Measurements from ENCODE around the gene PAEP.
"Not testable (repeated sequence)": the region's sequence is repeated elsewhere in the genome, so short reads cannot be mapped to it uniquely, and the experiment has no call there.

PAEP gene

GRCh38 chr9:135526089-135526729, 35.3 kb upstream of the PAEP start:
- DNase-seq = no peak

DNA sequence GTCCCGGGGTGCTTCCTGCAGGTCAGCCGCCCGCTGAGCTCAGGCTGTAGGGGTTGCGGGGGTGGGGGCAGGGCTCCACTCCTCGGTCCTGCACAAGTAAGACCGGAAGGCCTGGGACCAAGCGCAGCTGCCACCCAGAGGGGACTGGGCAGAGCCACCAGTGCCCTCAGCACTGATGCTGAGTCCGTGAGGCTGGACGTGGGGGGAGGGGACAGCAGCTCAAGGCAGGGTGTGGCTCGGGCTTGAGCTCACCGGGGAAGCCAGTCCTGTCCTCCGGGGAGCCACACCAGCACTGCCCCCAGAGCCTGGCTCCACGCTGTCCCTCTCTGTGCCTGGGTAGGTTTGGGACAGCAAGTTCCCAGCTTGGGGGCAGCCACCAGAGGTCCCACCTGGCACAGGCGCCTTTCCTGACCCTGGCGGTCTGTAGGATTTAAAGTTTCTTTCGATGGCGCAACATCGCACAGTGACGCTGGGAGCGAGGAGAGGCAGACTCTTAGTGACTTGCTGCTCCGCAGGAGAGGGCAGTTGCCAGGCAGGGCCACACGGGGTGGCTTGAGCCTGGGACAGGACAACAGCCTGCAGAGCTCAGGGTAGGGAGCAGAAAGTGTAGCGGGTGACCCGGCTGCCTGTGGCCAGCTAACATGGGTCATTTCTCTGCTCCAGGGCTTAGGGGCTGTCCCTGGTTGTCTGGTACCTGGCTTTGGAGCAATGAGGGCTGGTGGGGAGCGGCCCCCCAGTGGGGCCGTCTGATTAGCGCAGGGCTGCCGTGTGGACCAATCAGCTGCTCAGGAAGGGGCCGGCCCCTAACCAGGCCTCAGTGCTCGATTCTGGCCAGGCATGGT, 34.6 kb upstream of the PAEP start:
- no peak for DNase-seq

- not testable (repeated sequence) for DNase-seq
Measured at GRCh38 chr9:135528842-135529435, 32.6 kb upstream of the PAEP start.

DNA sequence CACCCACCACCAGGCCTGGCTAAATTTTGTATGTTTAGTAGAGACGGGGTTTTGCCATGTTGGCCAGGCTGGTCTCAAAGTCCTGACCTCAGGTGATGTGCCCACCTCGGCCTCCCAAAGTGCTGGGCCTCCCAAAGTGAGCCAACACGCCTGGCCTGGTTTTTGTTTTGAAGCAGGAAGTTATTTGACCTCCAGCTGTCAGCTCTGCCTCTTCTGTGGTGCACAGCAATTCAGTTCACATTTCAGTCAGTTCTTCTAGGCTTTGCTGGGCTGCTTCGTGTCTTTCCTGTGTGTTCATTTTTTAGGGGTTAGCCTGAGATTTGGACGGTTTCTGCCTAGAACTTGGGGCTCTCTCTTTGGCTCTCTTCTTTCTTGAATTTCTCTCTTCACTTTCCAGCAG, 31.4 kb upstream of the PAEP start:
- DNase-seq = no peak

- no peak for DNase-seq
Measured at GRCh38 chr9:135531096-135531495, 30.5 kb upstream of the PAEP start.

GRCh38 chr9:135533113-135533512, 28.4 kb upstream of the PAEP start:
- DNase-seq = no peak

DNA sequence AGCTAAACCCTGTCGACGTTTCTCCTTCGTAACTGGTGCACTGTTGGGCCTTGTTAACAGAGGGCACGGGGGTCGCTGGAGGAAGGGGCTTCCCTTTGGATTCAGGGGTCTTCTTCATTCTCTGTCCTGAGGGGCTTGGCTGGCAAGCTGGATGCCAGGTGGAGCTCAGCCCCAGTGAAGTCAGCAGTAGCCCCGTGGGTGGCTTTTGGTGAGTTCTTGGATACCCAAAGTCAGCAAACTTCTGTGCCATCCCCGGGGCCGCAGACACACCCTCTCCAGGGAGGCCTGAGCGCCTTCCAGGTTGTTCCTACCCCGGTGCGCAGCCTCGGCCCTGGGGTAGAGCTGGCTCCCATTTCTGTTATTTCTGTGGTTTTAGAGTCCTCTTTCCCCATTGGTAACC, 27.9 kb upstream of the PAEP start:
- DNase-seq = no peak

DNA sequence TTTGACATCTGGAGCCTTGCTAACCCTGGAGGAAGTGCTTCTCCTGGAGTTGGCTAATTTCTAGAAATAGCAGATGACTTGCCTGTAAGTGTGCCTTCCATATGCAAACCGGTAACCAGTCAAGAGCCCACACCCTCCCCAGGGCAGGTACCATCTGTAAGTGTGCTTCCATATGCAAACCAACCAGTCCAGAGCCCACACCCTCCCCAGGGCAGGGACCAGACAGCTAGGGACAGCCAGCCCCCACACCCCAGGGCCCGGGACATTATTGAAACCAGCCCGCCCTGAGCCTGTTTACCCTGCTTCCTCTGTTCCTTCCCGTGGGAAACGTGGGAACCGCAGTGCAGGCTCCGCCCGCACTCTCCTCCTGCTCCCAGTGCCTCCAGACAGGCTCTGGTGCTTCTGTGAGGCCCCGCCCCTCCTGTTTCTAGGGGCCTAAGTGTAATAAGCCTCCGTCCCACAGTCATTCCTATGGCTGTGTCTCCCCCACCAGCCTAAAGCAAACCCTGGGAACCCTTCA, 27.3 kb upstream of the PAEP start:
- not testable (repeated sequence) for DNase-seq

DNA sequence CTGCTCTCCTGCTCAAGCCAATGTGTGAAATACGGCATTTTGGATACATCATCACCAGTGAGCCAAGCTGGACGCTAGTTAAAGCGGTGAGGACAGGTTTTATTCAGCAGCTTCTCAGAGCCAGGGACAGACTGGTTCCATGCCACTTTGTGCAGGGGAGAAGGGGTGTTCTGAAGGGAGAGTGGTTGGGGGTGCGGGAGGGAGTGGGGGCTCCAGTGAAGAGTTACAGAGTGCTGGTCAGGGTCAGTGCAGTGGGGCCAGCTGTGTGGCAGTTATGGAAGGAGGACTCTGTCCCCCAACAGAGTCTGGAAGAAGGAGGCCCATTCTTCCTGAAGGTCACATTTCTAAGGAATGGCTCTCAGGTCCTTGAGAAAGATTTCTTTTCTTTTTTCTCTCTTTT, 26.7 kb upstream of the PAEP start:
- DNase-seq = not testable (repeated sequence)

GRCh38 chr9:135535631-135536030, 25.9 kb upstream of the PAEP start:
- DNase-seq = not testable (repeated sequence)

DNA sequence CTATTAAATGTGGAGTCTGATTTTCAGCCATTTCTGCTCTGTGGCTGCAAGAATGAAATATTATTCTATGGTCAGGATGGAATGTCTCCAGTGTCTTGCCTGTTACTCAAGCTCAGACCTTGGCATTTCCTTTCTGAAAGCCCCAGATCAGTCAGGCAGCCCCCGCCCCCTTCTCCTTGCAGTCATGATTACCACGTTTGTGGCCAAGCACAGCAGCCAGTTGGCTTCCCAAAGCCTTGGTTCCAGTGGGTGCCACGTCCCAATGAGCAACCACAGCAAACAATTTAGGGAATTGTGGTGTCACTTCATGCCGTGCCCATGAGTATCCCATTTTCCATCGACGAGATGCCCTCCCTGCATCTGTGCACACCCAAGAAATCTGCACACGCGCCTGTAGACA, 25.3 kb upstream of the PAEP start:
- DNase-seq = no peak

DNA sequence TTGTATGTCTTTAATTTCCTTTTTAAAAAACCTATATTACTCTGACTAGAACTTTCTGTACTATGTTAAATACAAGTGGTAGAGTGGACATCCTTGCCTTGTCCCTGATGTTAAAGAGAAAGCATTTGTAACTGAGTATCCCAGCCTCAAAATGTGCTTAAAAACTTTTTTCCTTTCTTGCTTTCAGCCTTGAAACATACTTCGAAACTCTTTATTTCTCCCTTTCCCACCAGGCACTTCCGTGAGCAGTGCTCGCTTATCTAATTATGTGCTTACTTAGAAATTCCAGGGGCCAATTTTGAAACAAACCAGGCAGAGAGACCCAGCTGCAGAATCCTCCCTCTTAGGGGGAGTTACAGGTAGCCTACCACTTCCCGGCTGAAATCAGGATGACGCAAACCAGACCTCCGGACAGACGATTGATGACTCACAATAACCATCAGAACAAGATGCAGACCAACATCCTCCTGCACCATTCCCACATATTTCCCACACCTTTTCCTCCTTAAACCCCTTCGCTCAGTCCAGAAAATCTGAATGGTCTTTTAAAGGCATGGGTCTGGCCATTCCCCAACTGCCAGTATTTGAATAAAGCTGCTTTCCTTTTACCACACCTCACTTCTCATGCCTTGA, 18.2 kb upstream of the PAEP start:
- DNase-seq = not testable (repeated sequence)

- no peak for DNase-seq
Measured at GRCh38 chr9:135544981-135545635, 16.4 kb upstream of the PAEP start.

GRCh38 chr9:135545646-135546176, 15.8 kb upstream of the PAEP start, which contains the start of gene OBP2A:
Gene OBP2A, plus strand, starts transcription at chr9:135546126. Its CDS starts 55 bp downstream, at chr9:135546181.
- not testable (repeated sequence) for DNase-seq

GRCh38 chr9:135546792-135547617, 14.6 kb upstream of the PAEP start:
- not testable (repeated sequence) for DNase-seq

DNA sequence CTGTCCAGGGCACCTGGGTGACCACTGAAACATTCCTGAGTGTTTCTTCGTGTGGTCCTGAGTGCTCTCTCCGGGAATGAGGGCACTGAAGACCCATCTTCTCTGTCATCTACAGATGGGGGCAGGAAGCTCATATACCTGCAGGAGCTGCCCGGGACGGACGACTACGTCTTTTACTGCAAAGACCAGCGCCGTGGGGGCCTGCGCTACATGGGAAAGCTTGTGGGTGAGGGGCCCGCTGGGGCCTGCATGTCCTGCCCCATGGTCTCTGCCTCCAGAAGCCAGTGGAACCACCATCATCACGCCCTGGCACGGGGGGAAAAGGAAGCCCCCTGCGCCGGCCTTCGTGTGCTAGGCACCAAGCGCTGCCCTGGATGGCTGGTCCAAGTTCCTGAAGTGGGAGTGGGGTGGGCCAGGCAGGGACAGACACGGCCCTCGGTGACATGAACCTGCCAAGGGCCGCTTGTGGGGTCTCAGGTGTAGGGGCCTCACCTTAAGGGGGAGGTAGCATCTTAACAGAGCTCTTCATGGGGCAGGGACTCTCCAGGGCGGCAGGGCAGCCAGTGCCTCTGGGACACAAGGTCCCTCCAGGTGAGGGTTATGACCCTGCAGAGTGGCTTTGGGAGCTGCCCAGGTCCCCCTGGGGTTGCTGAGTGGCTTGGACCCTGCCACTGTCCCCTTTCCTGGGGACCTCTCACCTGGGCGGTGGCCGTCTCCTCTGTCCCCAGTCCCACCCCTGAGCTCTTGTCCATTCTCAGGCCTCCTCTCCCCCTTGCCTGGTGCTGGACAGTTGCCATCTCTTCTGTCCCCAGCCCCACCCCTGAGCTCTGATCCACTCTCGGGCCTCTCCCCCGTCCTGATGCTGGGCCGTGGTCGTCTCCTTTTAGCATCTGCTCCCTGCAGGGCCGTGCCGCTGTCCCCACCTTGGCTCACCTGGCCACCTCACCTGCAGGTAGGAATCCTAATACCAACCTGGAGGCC, 13.5 kb upstream of the PAEP start:
- DNase-seq = no peak

DNA sequence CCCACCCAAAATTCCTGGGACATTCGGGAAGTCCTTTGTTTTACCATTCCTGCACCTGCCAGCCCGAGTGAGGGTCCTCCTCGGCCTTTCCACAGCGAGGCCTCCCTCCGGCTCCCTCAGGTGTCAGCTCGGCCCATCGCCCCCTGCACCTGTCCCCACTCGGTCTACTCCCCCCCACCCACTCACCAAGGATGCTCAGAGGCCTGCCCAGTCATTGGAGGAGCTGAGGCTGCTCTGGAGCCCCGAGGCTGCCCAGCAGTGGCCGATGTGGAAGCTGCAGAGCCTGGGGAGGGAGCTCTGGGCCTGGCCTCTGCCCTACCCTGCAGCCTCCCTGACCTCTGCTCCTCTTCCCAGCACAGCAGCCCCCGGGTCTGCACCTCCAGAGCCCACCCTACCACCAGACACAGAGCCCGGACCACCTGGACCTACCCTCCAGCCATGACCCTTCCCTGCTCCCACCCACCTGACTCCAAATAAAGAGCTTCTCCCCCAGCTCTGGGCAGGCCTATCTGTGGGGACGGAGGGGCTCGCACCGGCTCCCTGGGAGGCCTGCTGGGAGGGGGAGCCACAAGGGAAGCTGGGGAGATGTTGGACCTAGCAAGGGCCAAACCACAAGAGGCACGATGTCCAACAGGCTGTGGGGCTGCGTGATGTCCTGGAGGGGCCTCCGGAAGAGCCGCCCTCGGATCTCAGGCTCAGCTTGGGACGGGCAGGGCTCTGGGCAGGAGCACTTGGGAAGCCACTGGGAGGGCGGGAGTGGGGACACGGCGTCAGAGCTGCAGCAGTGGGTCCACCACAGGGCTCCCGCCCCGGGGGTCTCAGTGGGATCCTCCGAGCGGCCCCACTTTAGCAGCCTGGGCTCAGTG, 11.8 kb upstream of the PAEP start:
- DNase-seq = not testable (repeated sequence)

DNA sequence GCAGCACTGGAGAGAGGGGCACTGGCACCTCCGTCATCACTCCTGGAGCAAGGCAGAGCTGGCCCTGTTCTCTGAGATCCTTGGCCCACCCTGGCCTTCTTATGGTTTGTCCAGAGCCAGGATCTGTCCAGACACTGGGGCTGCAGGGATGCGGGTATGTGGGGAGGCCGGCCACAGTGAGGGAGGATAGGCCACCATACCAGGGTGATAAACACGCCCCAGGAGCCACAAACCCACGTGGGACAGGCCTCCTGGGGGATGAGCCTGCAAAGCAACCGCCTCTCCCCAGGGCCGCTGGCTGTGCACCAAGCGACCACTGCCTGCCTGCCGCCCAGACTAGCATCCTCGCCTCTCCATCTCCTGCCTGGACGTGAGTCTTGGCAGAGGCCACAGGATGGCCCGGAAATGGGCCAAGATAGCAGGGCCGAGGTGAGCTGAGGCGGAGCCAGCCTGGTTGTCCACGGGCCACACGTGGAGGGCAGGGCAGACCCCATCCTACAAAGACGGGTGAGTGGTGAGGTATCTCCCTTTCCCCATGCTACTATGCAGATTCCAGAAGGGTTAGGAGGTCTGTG, 11.1 kb upstream of the PAEP start:
- DNase-seq = no peak

DNA sequence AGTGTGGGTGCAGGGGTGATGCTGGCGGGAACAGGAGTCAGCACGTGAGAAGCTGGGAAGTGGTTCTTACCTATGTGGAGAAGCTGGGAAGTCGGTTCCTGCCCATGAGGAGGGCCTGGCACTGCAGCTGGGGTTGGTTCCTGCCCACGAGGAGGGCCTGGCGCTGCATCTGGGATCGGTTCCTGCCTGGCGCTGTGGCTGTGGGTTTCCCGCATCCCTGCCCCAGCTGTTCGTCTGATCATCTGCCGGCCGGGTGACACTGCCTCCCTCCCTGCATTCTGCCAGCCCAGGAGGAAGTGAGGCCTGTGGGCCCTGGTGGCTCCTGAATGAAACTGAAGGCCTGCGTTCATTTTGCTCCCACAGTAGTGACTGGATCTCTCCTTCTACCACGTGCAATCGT, 10.5 kb upstream of the PAEP start:
- no peak for DNase-seq
